H1 (cell line): ENCODE measurements around the gene RAPGEF1. TPM values are rescaled to one million over a fixed set of nuclear protein-coding genes. Genes with fewer than 3 reads are reported as not detected.

Experiments used
- CTCF ChIA-PET: fragments of 300-600 bp; sonication (Branson Sonifier 250); formaldehyde crosslinking; loops from one replicate; lab custom pipeline; 2021; ENCODE audit not compliant: partially characterized antibody; lab: Charles Lee
- POLR2A ChIA-PET: fragments of 300-600 bp; sonication (Branson Sonifier 250); formaldehyde crosslinking; loops from one replicate; lab custom pipeline; 2021; ENCODE audit warnings: inconsistent platforms; ENCODE audit not compliant: partially characterized antibody; lab: Charles Lee
- DNase-seq, 2 experiments: peaks; one replicate each; pipeline versions ENCODE4 v3.0.0 to v3.0.0-alpha.2; 2010 to 2022; ENCODE audit warnings: low spot score in 2 of 2, low read depth in 1 of 2, mixed read lengths in 1 of 2
- FAIRE-seq: peaks from 2 replicates; lab custom pipeline; 2011; peaks lifted over from hg19 to GRCh38; lab: Jason Lieb, UNC
- H2AFZ ChIP-seq: 2 replicates; pipeline ENCODE4 v1.8.1; 2012; ENCODE audit warnings: low read length, inconsistent platforms
- H2AK5ac ChIP-seq: 2 replicates; pipeline ENCODE4 v1.6.1; 2013; ENCODE audit warnings: low read depth, low read length
- H2BK120ac ChIP-seq: replicated peaks from 2 replicates; pipeline ENCODE3; 2013; ENCODE audit warnings: low read depth, low read length, inconsistent platforms
- H2BK12ac ChIP-seq: 2 replicates; pipeline ENCODE4 v1.6.1; 2013; ENCODE audit warnings: low read depth, low read length
- H2BK15ac ChIP-seq: 2 replicates; pipeline ENCODE4 v1.6.1; 2013; ENCODE audit warnings: low read length
- H2BK20ac ChIP-seq: 2 replicates; pipeline ENCODE4 v1.6.1; 2013; ENCODE audit warnings: low read length
- H2BK5ac ChIP-seq: 2 replicates; pipeline ENCODE4 v1.6.1; 2013; ENCODE audit warnings: low read depth, low read length
- H3K14ac ChIP-seq: 2 replicates; pipeline ENCODE4 v1.6.1; 2013; ENCODE audit warnings: inconsistent platforms; ENCODE audit not compliant: insufficient read length
- H3K18ac ChIP-seq: 2 replicates; pipeline ENCODE4 v1.6.1; 2013; ENCODE audit warnings: low read length; ENCODE audit errors: extremely low read depth
- H3K23ac ChIP-seq: 2 replicates; pipeline ENCODE4 v1.6.1; 2013; ENCODE audit warnings: inconsistent platforms; ENCODE audit not compliant: insufficient read length
- H3K23me2 ChIP-seq: 2 replicates; pipeline ENCODE4 v1.6.1; 2013; ENCODE audit warnings: low read depth, low read length
- H3K27ac ChIP-seq: 2 replicates; pipeline ENCODE4 v1.6.1; 2011; ENCODE audit warnings: low read depth, low read length, inconsistent platforms
- H3K27me3 ChIP-seq, 4 experiments: replicated peaks in 1 of 4; 1 replicate in 1 of 4; 2 replicates in 3 of 4; pipeline versions ENCODE4 v1.6.1 to v1.8.1; 2011 to 2013; ENCODE audit warnings: low read length in 3 of 4, mild to moderate bottlenecking in 3 of 4, inconsistent platforms in 2 of 4, mixed read lengths in 2 of 4, moderate library complexity in 1 of 4; ENCODE audit not compliant: control insufficient read depth in 3 of 4, insufficient read depth in 3 of 4; ENCODE audit errors: extremely low read depth in 1 of 4
- H3K36me3 ChIP-seq, 4 experiments: 2 replicates each; pipeline versions ENCODE4 v1.6.1 to v1.8.1; 2011 to 2013; ENCODE audit warnings: mild to moderate bottlenecking in 4 of 4, low read length in 3 of 4, moderate library complexity in 2 of 4, control low read depth in 1 of 4, inconsistent platforms in 1 of 4; ENCODE audit not compliant: insufficient read depth in 4 of 4, control insufficient read depth in 2 of 4
- H3K4ac ChIP-seq: replicated peaks from 2 replicates; pipeline ENCODE3; 2013; ENCODE audit warnings: low read length, low read depth, mixed read lengths, inconsistent platforms; ENCODE audit not compliant: insufficient read length
- H3K4me1 ChIP-seq, 4 experiments: replicated peaks in 1 of 4; 1 replicate in 1 of 4; 2 replicates in 3 of 4; pipeline versions ENCODE4 v1.6.1 to v1.8.1; 2011 to 2013; ENCODE audit warnings: low read length in 3 of 4, inconsistent platforms in 2 of 4, mixed read lengths in 1 of 4; ENCODE audit not compliant: insufficient read depth in 4 of 4, control insufficient read depth in 3 of 4
- H3K4me2 ChIP-seq, 2 experiments: 2 replicates each; pipeline versions ENCODE4 v1.6.1 to v1.8.1; 2011 to 2013; ENCODE audit warnings: low read depth in 2 of 2, low read length in 2 of 2, control low read depth in 1 of 2, inconsistent platforms in 1 of 2, mild to moderate bottlenecking in 1 of 2; ENCODE audit not compliant: insufficient read depth in 1 of 2
- H3K4me3 ChIP-seq, 4 experiments: fragments of 200-600, 300-600 bp in 1 of 4; sonication (generic), shearing (Covaris generic), sonication (Bioruptor Twin) in 1 of 4; 2 replicates each; pipeline versions ENCODE4 v1.5.1 to v1.8.1; 2011 to 2016; ENCODE audit warnings: low read length in 4 of 4, low read depth in 3 of 4, control low read depth in 2 of 4, inconsistent platforms in 2 of 4, mild to moderate bottlenecking in 2 of 4, mixed read lengths in 1 of 4, moderate library complexity in 1 of 4; ENCODE audit not compliant: insufficient read depth in 2 of 4; ENCODE audit errors: extremely low read depth in 1 of 4
- H3K56ac ChIP-seq: replicated peaks from 2 replicates; pipeline ENCODE3; 2013; ENCODE audit warnings: low read depth, mild to moderate bottlenecking, mixed read lengths, low read length, inconsistent platforms; ENCODE audit not compliant: insufficient read length
- H3K79me1 ChIP-seq: 2 replicates; pipeline ENCODE4 v1.6.1; 2013; ENCODE audit warnings: low read depth, low read length, control low read depth
- H3K79me2 ChIP-seq, 2 experiments: 2 replicates each; pipeline versions ENCODE4 v1.6.1 to v1.8.1; 2012 to 2013; ENCODE audit warnings: low read length in 2 of 2, mild to moderate bottlenecking in 2 of 2, inconsistent platforms in 1 of 2; ENCODE audit not compliant: insufficient read depth in 2 of 2, control insufficient read depth in 1 of 2
- H3K9ac ChIP-seq, 4 experiments: replicated peaks in 1 of 4; 1 replicate in 1 of 4; 2 replicates in 3 of 4; pipeline versions ENCODE4 v1.6.1 to v1.8.1; 2011 to 2013; ENCODE audit warnings: low read depth in 3 of 4, low read length in 3 of 4, control low read depth in 2 of 4, mild to moderate bottlenecking in 2 of 4, moderate library complexity in 2 of 4, inconsistent platforms in 1 of 4; ENCODE audit errors: extremely low read depth in 1 of 4
- H3K9me3 ChIP-seq, 2 experiments: 2 replicates each; pipeline versions ENCODE4 v1.6.1 to v1.8.1; 2012 to 2013; ENCODE audit warnings: mild to moderate bottlenecking in 2 of 2, moderate library complexity in 2 of 2, control low read depth in 1 of 2, inconsistent platforms in 1 of 2, low read depth in 1 of 2, low read length in 1 of 2, mixed read lengths in 1 of 2; ENCODE audit not compliant: insufficient read depth in 2 of 2
- H4K20me1 ChIP-seq, 2 experiments: replicated peaks in 1 of 2; 2 replicates each; pipeline versions ENCODE3 to v1.8.1; 2011 to 2013; ENCODE audit warnings: inconsistent platforms in 2 of 2, low read length in 2 of 2, mild to moderate bottlenecking in 1 of 2; ENCODE audit not compliant: insufficient read depth in 2 of 2, control insufficient read depth in 1 of 2
- H4K5ac ChIP-seq: 2 replicates; pipeline ENCODE4 v1.6.1; 2013; ENCODE audit warnings: low read length, low read depth, mixed read lengths, inconsistent platforms; ENCODE audit not compliant: insufficient read length
- H4K8ac ChIP-seq: 2 replicates; pipeline ENCODE4 v1.8.0; 2013; ENCODE audit warnings: mild to moderate bottlenecking, moderate library complexity, low read length, inconsistent platforms; ENCODE audit not compliant: insufficient read depth; ENCODE audit errors: extremely low read depth
- H4K91ac ChIP-seq: replicated peaks from 2 replicates; pipeline ENCODE3; 2013; ENCODE audit warnings: low read length, mixed read lengths, inconsistent platforms; ENCODE audit not compliant: insufficient read length
- ASH2L ChIP-seq: fragments of 200-600, 300-600 bp; sonication (generic); IDR thresholded peaks from one replicate; pipeline ENCODE4 v1.7.1; 2017; ENCODE audit warnings: low read length
- ATF2 ChIP-seq: IDR thresholded peaks from 2 replicates; pipeline ENCODE4 v1.6.1; 2012; ENCODE audit warnings: low read length, inconsistent platforms
- CEBPB ChIP-seq: IDR thresholded peaks from 2 replicates; pipeline ENCODE4 v1.6.1; 2012; ENCODE audit warnings: low read depth, low read length
- CHD2 ChIP-seq: IDR thresholded peaks from 2 replicates; pipeline ENCODE4 v1.6.1; 2012; ENCODE audit warnings: low read length, improper control_type of control experiment
- HDAC2 ChIP-seq, 2 experiments: fragments of 300-600 bp in 1 of 2; sonication (generic) in 1 of 2; IDR thresholded peaks; 2 replicates each; pipeline ENCODE4 v1.6.1; 2011 to 2012; ENCODE audit warnings: low read depth in 2 of 2, low read length in 2 of 2, mild to moderate bottlenecking in 2 of 2, moderate library complexity in 2 of 2, borderline replicate concordance in 1 of 2, inconsistent platforms in 1 of 2
- JUN ChIP-seq: IDR thresholded peaks from 2 replicates; pipeline ENCODE4 v1.6.1; 2011; ENCODE audit warnings: low read depth, mild to moderate bottlenecking, improper control_type of control experiment, low read length
- KDM4A ChIP-seq: IDR thresholded peaks from one replicate; pipeline ENCODE4 v1.7.1; 2012; ENCODE audit warnings: low read depth, mild to moderate bottlenecking, moderate library complexity, low read length, inconsistent platforms; ENCODE audit not compliant: severe bottlenecking
- MAX ChIP-seq: IDR thresholded peaks from 2 replicates; pipeline ENCODE4 v1.6.1; 2012; ENCODE audit warnings: inconsistent platforms
- SIRT6 ChIP-seq: IDR thresholded peaks from one replicate; pipeline ENCODE4 v1.7.1; 2012; ENCODE audit warnings: low read length, inconsistent platforms
- SP1 ChIP-seq: IDR thresholded peaks from 2 replicates; pipeline ENCODE4 v1.6.1; 2011; ENCODE audit warnings: low read depth, low read length
- WGBS, 2 experiments: shearing (Covaris generic) in 1 of 2; methylation state at CpG; one replicate each; pipeline versions ENCODE4 v1.1.6 to v1.1.7; 2013 to 2015; ENCODE audit warnings: low lambda C conversion rate in 2 of 2, mixed read lengths in 2 of 2, inconsistent platforms in 1 of 2, low coverage in 1 of 2, missing lambda C conversion rate in 1 of 2; ENCODE audit not compliant: insufficient replicate concordance in 2 of 2, insufficient coverage in 1 of 2, insufficient read length in 1 of 2; ENCODE audit errors: extremely low coverage in 1 of 2, missing lambda C conversion rate in 1 of 2; 5-methylcytosine and 5-hydroxymethylcytosine counted together
- polyA plus RNA-seq, 7 experiments: library from polyadenylated mRNA; depleted of rRNA in 3 of 7; stranded (reverse) in 5 of 7; unstranded in 2 of 7; fragments of >200 nt in 5 of 7; fragments of 200-250 nt in 2 of 7; gene quantifications; 1 replicate in 5 of 7; 2 replicates in 1 of 7; 4 replicates in 1 of 7; pipeline versions ENCODE4 v1.2.1 to v1.2.3, GENCODE V29; 2011 to 2013; ENCODE audit warnings: missing spikeins in 2 of 7, mixed read lengths in 2 of 7
- total RNA-seq: library from RNA; stranded (reverse); fragmentation: NEBNext Ultra II Directional; extraction: Animal tissue kit (Norgen Biotek cat#: 25700); gene quantifications from 2 replicates; pipeline ENCODE4 v1.2.1, GENCODE V29; 2021

The RAPGEF1 gene
- total and polyA plus RNA-seq, 2 of the 8 experiments (the other 6 are each of a cell fraction or from before 2014, with no cell fraction given), result 29.7 to 78.9 TPM

GRCh38 chr9:131528886-131529505, 210.9 kb downstream of the RAPGEF1 start:
- Histone ChIP-seq H2AK5ac (no peak overlapping the region), H2BK20ac (no peak overlapping the region), H3K56ac (no peak overlapping the region), H3K4me2 (no peak overlapping the region), H4K8ac (no peak overlapping the region), H2BK5ac (no peak overlapping the region), H2AFZ (no peak overlapping the region), H3K4me1 (peaks cover 0 to 8% (median 4%) of the 10 kb centered on the region in 4 experiments; a peak in 6 of 7 replicates), H3K4ac (no peak overlapping the region), H3K23ac (no peak overlapping the region), H3K27ac (no peak overlapping the region), H2BK15ac (no peak overlapping the region), H3K4me3 (no peak overlapping the region), H4K91ac (no peak overlapping the region), H4K5ac (no peak overlapping the region), H3K27me3 (no peaks in the 10 kb centered on the region), H2BK120ac (no peak overlapping the region), H3K23me2 (peaks cover 5% of the 10 kb centered on the region; the same call in 1 of the 2 replicates), H3K79me2 (peaks cover 0 to 6% of the 10 kb centered on the region in 2 experiments; a peak in 1 of 4 replicates), H3K36me3 (peaks cover 14 to 41% (median 32%) of the 10 kb centered on the region in 4 experiments; a peak in 7 of 8 replicates), H3K9me3 (no peaks in the 10 kb centered on the region), H3K79me1 (0 out of 2 replicates have a peak, but pooled peaks cover 4% of the 10 kb centered on the region), H4K20me1 (peaks cover 3 to 6% of the 10 kb centered on the region in 2 experiments), H3K9ac (no peak overlapping the region), H3K18ac (no peak overlapping the region), H2BK12ac (no peak overlapping the region), H3K14ac (no peak overlapping the region)
- POLR2A ChIA-PET, result interaction anchor here (0.6 to 5.0 kb wide), 2 partner anchors 10 to 204 kb away, joined by 3 to 22 read pairs; no protein-coding TSS in a partner anchor
- no peak for FAIRE-seq
- CTCF ChIA-PET, result interaction anchor here (0.7 to 1.4 kb wide), 3 partner anchors 10 to 194 kb away, joined by 3 to 4 read pairs (median 3); no protein-coding TSS in a partner anchor
- no peak for DNase-seq
- 95% methylated on average over 35 of the region's 35 CpGs; no CpG with 5 or more reads in 1 of the 2 experiments for WGBS, 2 experiments
- TF ChIP-seq MAX (no peak), HDAC2 (IDR thresholded peaks at IDR 0.05; ENCODE audit: borderline replicate concordance in 1 of 2, low read depth in 2 of 2, low read length in 2 of 2) (no peak), JUN (no peak), ASH2L (no peak), CHD2 (no peak), ATF2 (no peak), KDM4A (no peak), SP1 (no peak), CEBPB (no peak), SIRT6 (no peak)
